Tibial artery (tissue), 4 donors: ENCODE results near the gene PUM2.

Source experiments
- DNase-seq, 2 donors: peaks; one replicate each; pipeline ENCODE4 v3.0.0-alpha.2; 2019
- H3K27ac ChIP-seq, 2 donors: fragments of 200-600 bp; sonication (generic) in 1 of 2; 1 replicate in 1 of 2; 2 replicates in 1 of 2; pipeline ENCODE4 v1.5.1; 2018 to 2019; ENCODE audit warnings: mild to moderate bottlenecking in 1 of 2
- H3K27me3 ChIP-seq, 2 donors: fragments of 200-600 bp; sonication (generic) in 1 of 2; one replicate each; pipeline versions ENCODE4 v1.5.1 to v1.6.0; 2016 to 2019
- H3K36me3 ChIP-seq, 3 donors: fragments of 200-600 bp; sonication (generic) in 2 of 3; one replicate each; pipeline ENCODE4 v1.5.1; 2016 to 2019; ENCODE audit warnings: mild to moderate bottlenecking in 2 of 3
- H3K4me1 ChIP-seq, 4 donors: fragments of 200-600 bp; sonication (generic) in 2 of 4; 1 replicate in 3 of 4; 2 replicates in 1 of 4; pipeline ENCODE4 v1.5.1; 2016 to 2019
- H3K4me3 ChIP-seq, 2 donors: fragments of 200-600 bp; sonication (generic) in 1 of 2; 1 replicate in 1 of 2; 2 replicates in 1 of 2; pipeline ENCODE4 v1.5.1; 2018 to 2019; ENCODE audit warnings: mild to moderate bottlenecking in 2 of 2
- H3K9me3 ChIP-seq, 3 donors: fragments of 200-600 bp; sonication (generic) in 1 of 3; one replicate each; pipeline ENCODE4 v1.5.1; 2016 to 2019
- CTCF ChIP-seq, 2 experiments: fragments of 200-600 bp in 1 of 2; fragments of 450-650 bp in 1 of 2; IDR thresholded peaks; one replicate each; pipeline ENCODE4 v1.5.1; 2017 to 2019; ENCODE audit warnings: antibody characterized with exemption in 2 of 2, mild to moderate bottlenecking in 1 of 2, moderate library complexity in 1 of 2
- intact Hi-C: fragments of 100-400 bp; cut with DNase I; formaldehyde crosslinking; loops from one replicate; pipeline ENCODE4 v1.15.0; 2023; ENCODE audit warnings: low total_unique reads

PUM2 gene

GRCh38 chr2:20294231-20294630 is 56.4 kb downstream of the PUM2 start:
- Histone ChIP-seq H3K36me3 (peaks cover 11 to 63% (median 37%) of the 10 kb centered on the region in 3 donors), H3K27me3 (no peaks in the 10 kb centered on the region), H3K4me1 (no peaks in the 10 kb centered on the region), H3K9me3 (no peaks in the 10 kb centered on the region), H3K27ac (no peak overlapping the region), H3K4me3 (no peak overlapping the region)
- no peak for DNase-seq
- intact Hi-C loops = loop anchor here (10.0 kb wide), 1 partner anchor 51 kb away; no protein-coding TSS in a partner anchor
- TF ChIP-seq CTCF (IDR thresholded peaks at IDR 0.05) = no peak

- no peaks in the 10 kb centered on the region for H3K27me3 ChIP-seq
- H3K27ac ChIP-seq = no peak overlapping the region
- no peaks in the 10 kb centered on the region for H3K9me3 ChIP-seq
- no peak overlapping the region for H3K4me3 ChIP-seq
- no peaks in the 10 kb centered on the region for H3K4me1 ChIP-seq
- no peak for DNase-seq
- intact Hi-C loops = loop anchor here (10.0 kb wide), 1 partner anchor 52 kb away; no protein-coding TSS in a partner anchor
- no peak for TF ChIP-seq CTCF (IDR thresholded peaks at IDR 0.05)
- peaks cover 16 to 65% (median 39%) of the 10 kb centered on the region in 3 donors for H3K36me3 ChIP-seq
Observed at GRCh38 chr2:20292984-20293383, 57.7 kb downstream of the PUM2 start.

- Histone ChIP-seq H3K27ac (no peak overlapping the region), H3K27me3 (no peaks in the 10 kb centered on the region), H3K4me3 (no peak overlapping the region), H3K36me3 (peaks cover 15 to 57% (median 46%) of the 10 kb centered on the region in 3 donors), H3K9me3 (no peaks in the 10 kb centered on the region), H3K4me1 (no peaks in the 10 kb centered on the region)
- intact Hi-C loops = loop anchor here (10.0 kb wide), 1 partner anchor 53 kb away; no protein-coding TSS in a partner anchor
- no peak for TF ChIP-seq CTCF (IDR thresholded peaks at IDR 0.05)
- DNase-seq = no peak
Observed at GRCh38 chr2:20291846-20292408, 58.7 kb downstream of the PUM2 start.

- peaks cover 9 to 50% (median 39%) of the 10 kb centered on the region in 3 donors for H3K36me3 ChIP-seq
Observed at GRCh38 chr2:20291106-20291564, 59.5 kb downstream of the PUM2 start.

GRCh38 chr2:20288642-20289340 is 61.9 kb downstream of the PUM2 start:
- H3K36me3 ChIP-seq = peaks cover 6 to 58% (median 38%) of the 10 kb centered on the region in 3 donors
- intact Hi-C loops = no loop called here
- no peak overlapping the region for H3K4me3 ChIP-seq
- DNase-seq = no peak
- H3K9me3 ChIP-seq = no peaks in the 10 kb centered on the region
- H3K4me1 ChIP-seq = no peaks in the 10 kb centered on the region
- H3K27ac ChIP-seq = no peak overlapping the region
- no peak for TF ChIP-seq CTCF (IDR thresholded peaks at IDR 0.05)
- no peaks in the 10 kb centered on the region for H3K27me3 ChIP-seq

More at GRCh38 chr2:20291106-20291564, 59.5 kb downstream of the PUM2 start:
- intact Hi-C loops = loop anchor here (10.0 kb wide), 1 partner anchor 54 kb away; no protein-coding TSS in a partner anchor
- Histone ChIP-seq H3K27me3 (no peaks in the 10 kb centered on the region), H3K9me3 (no peaks in the 10 kb centered on the region), H3K4me1 (no peaks in the 10 kb centered on the region), H3K27ac (no peak overlapping the region), H3K4me3 (no peak overlapping the region)
- TF ChIP-seq CTCF (IDR thresholded peaks at IDR 0.05) = peak; percentile 30 to 47
- DNase-seq = no peak
